Muscle layer of colon (tissue), 2 donors: ENCODE data around the gene KPNA4.

Experiments
- H3K27ac ChIP-seq: one replicate; pipeline ENCODE4 v1.7.0; 2013; ENCODE audit warnings: low read depth, mild to moderate bottlenecking, low read length, moderate library complexity
- H3K27me3 ChIP-seq, 2 donors: one replicate each; pipeline ENCODE4 v1.7.0; 2013; ENCODE audit warnings: low read length in 2 of 2, mild to moderate bottlenecking in 2 of 2; ENCODE audit not compliant: insufficient read depth in 2 of 2, control insufficient read depth in 1 of 2
- H3K36me3 ChIP-seq: one replicate; pipeline ENCODE4 v1.7.0; 2013; ENCODE audit warnings: mild to moderate bottlenecking, low read length; ENCODE audit not compliant: insufficient read depth
- H3K4me1 ChIP-seq: one replicate; pipeline ENCODE4 v1.7.0; 2013; ENCODE audit warnings: mild to moderate bottlenecking, low read length; ENCODE audit not compliant: insufficient read depth
- H3K4me3 ChIP-seq, 2 donors: one replicate each; pipeline ENCODE4 v1.7.0; 2013; ENCODE audit warnings: low read length in 2 of 2, low read depth in 1 of 2, mild to moderate bottlenecking in 1 of 2, moderate library complexity in 1 of 2
- H3K9ac ChIP-seq: one replicate; pipeline ENCODE4 v1.7.0; 2013; ENCODE audit warnings: low read length
- H3K9me3 ChIP-seq: one replicate; pipeline ENCODE4 v1.7.0; 2013; ENCODE audit warnings: mild to moderate bottlenecking, low read length
- donor health status: abdominal sarcoma.
- donor health status: Adenocarcinoma of cecum.

KPNA4 gene

DNA sequence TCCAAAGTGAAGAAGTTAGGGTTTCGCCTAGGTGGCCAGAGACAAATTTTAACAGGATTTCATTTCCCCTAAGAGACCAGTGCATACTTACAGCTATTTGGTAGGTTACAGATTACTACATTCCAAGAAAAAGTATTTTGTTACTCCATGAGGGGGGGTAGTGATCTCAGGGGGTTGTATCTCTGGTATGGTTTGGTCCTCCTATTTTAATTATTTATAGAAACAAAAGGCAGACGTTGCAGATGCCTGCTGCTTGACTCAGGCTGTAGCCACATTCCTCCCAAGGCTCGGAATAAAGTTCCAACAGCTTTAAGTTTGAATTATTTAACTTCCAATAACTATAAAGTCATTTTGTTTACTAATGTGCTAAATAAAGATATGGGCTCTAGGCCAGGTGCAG, 114.5 kb downstream of the KPNA4 start:
- Histone ChIP-seq H3K9me3 (no peaks in the 10 kb centered on the region), H3K4me1 (peaks cover 12% of the 10 kb centered on the region), H3K27ac (no peak overlapping the region), H3K9ac (no peak overlapping the region), H3K36me3 (no peaks in the 10 kb centered on the region), H3K27me3 (peaks cover 0 to 7% of the 10 kb centered on the region in 2 donors), H3K4me3 (no peak overlapping the region)

- Histone ChIP-seq H3K4me3 (peak within 1 kb of the TSS; percentile 64 to 78), H3K4me1 (peaks cover 12% of the 10 kb centered on the region), H3K36me3 (no peaks in the 10 kb centered on the region), H3K27ac (peak within 1 kb of the TSS; percentile 87), H3K9ac (peak within 1 kb of the TSS; percentile 19), H3K27me3 (peaks cover 0 to 7% of the 10 kb centered on the region in 2 donors), H3K9me3 (no peaks in the 10 kb centered on the region)
These were observed 115.5 kb downstream of the KPNA4 start, which contains the start of gene TRIM59 for GRCh38 chr3:160449636-160450598. Gene TRIM59, minus strand, starts transcription at chr3:160449786. Its CDS starts 10,603 bp downstream, at chr3:160439183.

GRCh38 chr3:160448845-160449635, 116.3 kb downstream of the KPNA4 start:
- Histone ChIP-seq H3K27me3 (peaks cover 0 to 7% of the 10 kb centered on the region in 2 donors), H3K9me3 (no peaks in the 10 kb centered on the region), H3K9ac (peak overlapping the region; percentile 19), H3K4me1 (peaks cover 12% of the 10 kb centered on the region), H3K36me3 (no peaks in the 10 kb centered on the region), H3K27ac (peak overlapping the region; percentile 87), H3K4me3 (peak overlapping the region; percentile 64 to 78)

DNA sequence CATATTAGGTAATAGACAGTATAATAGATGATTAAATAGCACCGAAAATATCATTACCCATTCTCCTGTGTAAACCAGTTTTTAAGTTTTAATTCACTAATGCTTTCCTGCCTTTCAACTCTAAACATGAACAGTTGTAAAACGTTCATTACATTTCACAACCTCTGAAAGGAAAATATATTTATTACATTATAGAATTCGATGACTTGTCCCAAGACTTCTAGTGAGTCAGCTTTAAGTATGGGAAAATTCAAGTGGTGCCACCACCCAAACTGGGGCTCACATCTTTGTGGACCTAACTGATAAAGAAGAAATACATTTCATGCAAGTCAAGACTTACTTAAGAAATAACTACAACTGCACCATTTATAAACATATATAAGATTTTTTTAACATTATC, 117.8 kb downstream of the KPNA4 start:
- Histone ChIP-seq H3K27ac (no peak overlapping the region), H3K9me3 (no peaks in the 10 kb centered on the region), H3K4me3 (no peak overlapping the region), H3K36me3 (no peaks in the 10 kb centered on the region), H3K4me1 (peaks cover 12% of the 10 kb centered on the region), H3K27me3 (peaks cover 0 to 7% of the 10 kb centered on the region in 2 donors), H3K9ac (no peak overlapping the region)

GRCh38 chr3:160446522-160447056, 118.8 kb downstream of the KPNA4 start:
- H3K9me3 ChIP-seq: no peaks in the 10 kb centered on the region
- H3K9ac ChIP-seq: no peak overlapping the region
- peaks cover 0 to 7% of the 10 kb centered on the region in 2 donors for H3K27me3 ChIP-seq
- no peak overlapping the region for H3K4me3 ChIP-seq
- no peaks in the 10 kb centered on the region for H3K36me3 ChIP-seq
- H3K4me1 ChIP-seq: peaks cover 12% of the 10 kb centered on the region
- H3K27ac ChIP-seq: no peak overlapping the region

GRCh38 chr3:160445854-160446253, 119.5 kb downstream of the KPNA4 start:
- Histone ChIP-seq H3K9me3 (no peaks in the 10 kb centered on the region), H3K36me3 (no peaks in the 10 kb centered on the region), H3K4me3 (no peak overlapping the region), H3K27me3 (peaks cover 0 to 7% of the 10 kb centered on the region in 2 donors), H3K9ac (no peak overlapping the region), H3K27ac (no peak overlapping the region), H3K4me1 (peaks cover 11% of the 10 kb centered on the region)
